Measurements from ENCODE around the gene MLLT10. TPM values are rescaled to one million over a fixed set of nuclear protein-coding genes. Genes with fewer than 3 reads are reported as not detected.
"Not testable (repeated sequence)": the region's sequence is repeated elsewhere in the genome, so short reads cannot be mapped to it uniquely, and the experiment has no call there.

MLLT10 gene
- total RNA-seq, 1 donor from 2014 or later = 43.3 TPM

- H3K4me1 ChIP-seq (ENCODE audit: control insufficient read depth in 3 of 3, insufficient read depth in 3 of 3, low read length in 3 of 3) = no peaks in the 10 kb centered on the region
- H3K27ac ChIP-seq (ENCODE audit: low read depth, low read length) = no peak overlapping the region
- H3K4me3 ChIP-seq (ENCODE audit: low read length in 3 of 3) = no peak overlapping the region
- no peak overlapping the region for H3K9ac ChIP-seq (ENCODE audit: low read depth in 1 of 3, low read length in 3 of 3)
- no peaks in the 10 kb centered on the region for H3K27me3 ChIP-seq (ENCODE audit: control insufficient read depth in 3 of 3, insufficient read depth in 3 of 3, low read length in 3 of 3)
- no peaks in the 10 kb centered on the region for H3K36me3 ChIP-seq (ENCODE audit: control insufficient read depth in 3 of 3, insufficient read depth in 3 of 3, low read length in 3 of 3)
- no peaks in the 10 kb centered on the region for H3K9me3 ChIP-seq (ENCODE audit: control insufficient read depth in 3 of 3, low read length in 3 of 3)
Measured at GRCh38 chr10:21600804-21601433, 66.9 kb downstream of the MLLT10 start.

DNA sequence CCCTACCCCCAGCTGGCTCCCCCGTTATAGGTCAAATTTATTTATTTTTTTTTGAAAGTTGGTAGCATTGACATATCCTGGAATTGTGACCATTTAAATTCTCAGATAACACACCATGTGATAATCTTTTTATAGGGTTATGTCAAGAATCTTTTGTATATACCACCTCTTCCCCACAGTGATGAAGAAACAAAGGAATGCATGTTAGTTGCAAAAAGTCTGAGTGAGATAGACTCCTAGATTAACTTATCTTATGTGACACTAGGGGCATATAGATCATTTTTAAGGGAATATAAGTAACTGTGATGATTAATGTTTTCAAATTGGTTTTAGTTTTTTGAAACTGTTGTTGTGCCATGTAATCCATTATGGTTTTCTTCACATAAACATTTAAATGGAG is 68.3 kb downstream of the MLLT10 start:
- Histone ChIP-seq H3K4me1 (ENCODE audit: control insufficient read depth in 3 of 3, insufficient read depth in 3 of 3, low read length in 3 of 3) (no peaks in the 10 kb centered on the region), H3K9ac (ENCODE audit: low read depth in 1 of 3, low read length in 3 of 3) (no peak overlapping the region), H3K9me3 (ENCODE audit: control insufficient read depth in 3 of 3, low read length in 3 of 3) (no peaks in the 10 kb centered on the region), H3K27me3 (ENCODE audit: control insufficient read depth in 3 of 3, insufficient read depth in 3 of 3, low read length in 3 of 3) (no peaks in the 10 kb centered on the region), H3K27ac (ENCODE audit: low read depth, low read length) (no peak overlapping the region), H3K4me3 (ENCODE audit: low read length in 3 of 3) (no peak overlapping the region), H3K36me3 (ENCODE audit: control insufficient read depth in 3 of 3, insufficient read depth in 3 of 3, low read length in 3 of 3) (no peaks in the 10 kb centered on the region)

GRCh38 chr10:21603721-21604120 is 69.7 kb downstream of the MLLT10 start:
- no peaks in the 10 kb centered on the region for H3K27me3 ChIP-seq (ENCODE audit: control insufficient read depth in 3 of 3, insufficient read depth in 3 of 3, low read length in 3 of 3)
- H3K4me3 ChIP-seq (ENCODE audit: low read length in 3 of 3) = no peak overlapping the region
- H3K36me3 ChIP-seq (ENCODE audit: control insufficient read depth in 3 of 3, insufficient read depth in 3 of 3, low read length in 3 of 3) = no peaks in the 10 kb centered on the region
- H3K9me3 ChIP-seq (ENCODE audit: control insufficient read depth in 3 of 3, low read length in 3 of 3) = no peaks in the 10 kb centered on the region
- H3K27ac ChIP-seq (ENCODE audit: low read depth, low read length) = no peak overlapping the region
- H3K4me1 ChIP-seq (ENCODE audit: control insufficient read depth in 3 of 3, insufficient read depth in 3 of 3, low read length in 3 of 3) = no peaks in the 10 kb centered on the region
- H3K9ac ChIP-seq (ENCODE audit: low read depth in 1 of 3, low read length in 3 of 3) = no peak overlapping the region

DNA sequence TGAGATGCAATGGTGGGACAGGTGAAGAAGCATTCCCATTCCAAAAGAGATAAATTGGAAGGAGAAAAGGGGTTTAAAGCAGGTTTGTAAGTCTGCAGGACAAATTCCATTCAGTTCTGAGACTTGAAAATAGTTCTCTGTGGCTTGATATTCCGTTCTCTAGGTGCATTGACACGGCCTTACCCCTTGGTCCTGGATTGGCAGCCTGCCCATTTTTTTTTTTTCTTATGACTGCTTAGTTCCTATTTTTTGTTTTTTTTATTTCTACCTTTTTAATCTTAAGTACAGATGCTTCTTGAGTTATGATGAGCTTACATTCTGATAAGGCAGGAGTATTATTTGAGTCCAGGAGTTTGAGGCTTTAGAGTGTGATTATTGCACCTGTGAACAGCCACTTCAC is 70.6 kb downstream of the MLLT10 start:
- H3K27me3 ChIP-seq (ENCODE audit: control insufficient read depth in 3 of 3, insufficient read depth in 3 of 3, low read length in 3 of 3) = no peaks in the 10 kb centered on the region
- no peak overlapping the region for H3K4me3 ChIP-seq (ENCODE audit: low read length in 3 of 3)
- H3K36me3 ChIP-seq (ENCODE audit: control insufficient read depth in 3 of 3, insufficient read depth in 3 of 3, low read length in 3 of 3) = peaks cover 0 to 2% (median 0%) of the 10 kb centered on the region in 3 donors
- H3K9me3 ChIP-seq (ENCODE audit: control insufficient read depth in 3 of 3, low read length in 3 of 3) = no peaks in the 10 kb centered on the region
- H3K9ac ChIP-seq (ENCODE audit: low read depth in 1 of 3, low read length in 3 of 3) = no peak overlapping the region
- no peak overlapping the region for H3K27ac ChIP-seq (ENCODE audit: low read depth, low read length)
- H3K4me1 ChIP-seq (ENCODE audit: control insufficient read depth in 3 of 3, insufficient read depth in 3 of 3, low read length in 3 of 3) = no peaks in the 10 kb centered on the region

DNA sequence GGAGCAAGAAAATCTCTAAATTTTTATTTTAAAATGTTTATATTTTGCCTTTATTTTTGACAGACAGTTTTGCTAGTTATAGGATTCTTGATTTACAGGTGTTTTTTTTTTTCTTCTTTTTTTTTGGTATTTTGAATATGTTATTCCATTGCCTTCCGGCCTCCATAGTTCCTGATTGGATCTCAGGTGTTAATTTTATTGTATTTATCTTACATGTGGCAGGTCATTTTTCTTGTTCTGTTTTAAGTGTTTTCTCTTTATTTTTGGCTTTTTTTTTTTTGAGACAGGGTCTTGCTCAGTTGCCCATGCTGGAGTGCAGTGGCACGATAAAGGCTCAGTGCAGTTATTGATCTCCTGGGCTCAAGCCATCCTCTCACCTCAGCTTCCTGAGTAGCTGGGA is 73.9 kb downstream of the MLLT10 start:
- H3K27me3 ChIP-seq (ENCODE audit: control insufficient read depth in 3 of 3, insufficient read depth in 3 of 3, low read length in 3 of 3) = no peaks in the 10 kb centered on the region
- H3K9ac ChIP-seq (ENCODE audit: low read depth in 1 of 3, low read length in 3 of 3) = no peak overlapping the region

DNA sequence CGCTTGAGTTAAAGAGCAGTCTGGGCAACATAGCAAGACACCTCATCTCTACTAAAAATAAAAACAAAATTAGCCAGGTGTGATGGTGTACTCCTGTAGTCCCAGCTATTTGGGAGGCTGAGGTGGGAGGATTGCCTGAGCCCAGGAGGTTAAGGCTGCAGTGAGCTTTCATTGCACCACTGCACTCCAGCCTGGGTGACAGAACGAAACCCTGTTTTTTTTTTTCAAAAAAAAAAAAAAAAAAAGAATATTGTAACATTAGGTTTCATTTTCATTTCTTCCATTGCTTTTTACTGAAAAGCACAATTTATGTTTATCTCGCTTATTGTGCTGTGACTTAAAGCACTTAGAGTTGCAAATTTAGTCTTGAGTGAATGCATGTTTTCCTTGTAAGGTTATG is 80.0 kb downstream of the MLLT10 start:
- no peak overlapping the region for H3K9ac ChIP-seq (ENCODE audit: low read depth in 1 of 3, low read length in 3 of 3)
- no peaks in the 10 kb centered on the region for H3K9me3 ChIP-seq (ENCODE audit: control insufficient read depth in 3 of 3, low read length in 3 of 3)
- H3K4me1 ChIP-seq (ENCODE audit: control insufficient read depth in 3 of 3, insufficient read depth in 3 of 3, low read length in 3 of 3) = no peaks in the 10 kb centered on the region
- H3K4me3 ChIP-seq (ENCODE audit: low read length in 3 of 3) = no peak overlapping the region
- peaks cover 0 to 3% (median 2%) of the 10 kb centered on the region in 3 donors for H3K36me3 ChIP-seq (ENCODE audit: control insufficient read depth in 3 of 3, insufficient read depth in 3 of 3, low read length in 3 of 3)
- H3K27me3 ChIP-seq (ENCODE audit: control insufficient read depth in 3 of 3, insufficient read depth in 3 of 3, low read length in 3 of 3) = no peaks in the 10 kb centered on the region
- H3K27ac ChIP-seq (ENCODE audit: low read depth, low read length) = no peak overlapping the region

More for the DNA sequence above, 73.9 kb downstream of the MLLT10 start:
- H3K4me1 ChIP-seq (ENCODE audit: control insufficient read depth in 3 of 3, insufficient read depth in 3 of 3, low read length in 3 of 3) = no peaks in the 10 kb centered on the region
- H3K9me3 ChIP-seq (ENCODE audit: control insufficient read depth in 3 of 3, low read length in 3 of 3) = no peaks in the 10 kb centered on the region
- H3K27ac ChIP-seq (ENCODE audit: low read depth, low read length) = no peak overlapping the region
- no peak overlapping the region for H3K4me3 ChIP-seq (ENCODE audit: low read length in 3 of 3)
- H3K36me3 ChIP-seq (ENCODE audit: control insufficient read depth in 3 of 3, insufficient read depth in 3 of 3, low read length in 3 of 3) = peaks cover 0 to 4% (median 0%) of the 10 kb centered on the region in 3 donors

DNA sequence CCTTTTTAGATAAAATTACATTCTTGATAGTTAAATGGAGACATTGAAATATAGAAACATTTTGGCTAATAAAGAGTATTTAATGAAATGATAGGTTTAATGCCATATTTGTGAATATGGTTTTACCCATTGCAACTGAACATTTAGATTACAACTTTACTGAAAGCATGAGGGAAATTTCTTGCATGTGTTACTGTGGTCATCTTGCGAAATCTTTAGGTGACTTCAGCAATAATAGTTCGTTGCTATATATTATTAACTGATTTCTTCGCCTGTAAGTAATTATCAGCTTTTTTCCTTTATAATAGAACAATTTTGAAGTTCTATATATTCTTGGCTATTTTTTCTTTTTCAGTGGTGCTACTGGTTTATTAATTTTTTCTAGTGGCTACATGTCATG is 83.2 kb downstream of the MLLT10 start:
- H3K27me3 ChIP-seq (ENCODE audit: control insufficient read depth in 3 of 3, insufficient read depth in 3 of 3, low read length in 3 of 3) = no peaks in the 10 kb centered on the region
- H3K9me3 ChIP-seq (ENCODE audit: control insufficient read depth in 3 of 3, low read length in 3 of 3) = no peaks in the 10 kb centered on the region
- H3K27ac ChIP-seq (ENCODE audit: low read depth, low read length) = no peak overlapping the region
- no peak overlapping the region for H3K9ac ChIP-seq (ENCODE audit: low read depth in 1 of 3, low read length in 3 of 3)
- no peak overlapping the region for H3K4me3 ChIP-seq (ENCODE audit: low read length in 3 of 3)
- peaks cover 0 to 2% (median 2%) of the 10 kb centered on the region in 3 donors for H3K36me3 ChIP-seq (ENCODE audit: control insufficient read depth in 3 of 3, insufficient read depth in 3 of 3, low read length in 3 of 3)
- no peaks in the 10 kb centered on the region for H3K4me1 ChIP-seq (ENCODE audit: control insufficient read depth in 3 of 3, insufficient read depth in 3 of 3, low read length in 3 of 3)

DNA sequence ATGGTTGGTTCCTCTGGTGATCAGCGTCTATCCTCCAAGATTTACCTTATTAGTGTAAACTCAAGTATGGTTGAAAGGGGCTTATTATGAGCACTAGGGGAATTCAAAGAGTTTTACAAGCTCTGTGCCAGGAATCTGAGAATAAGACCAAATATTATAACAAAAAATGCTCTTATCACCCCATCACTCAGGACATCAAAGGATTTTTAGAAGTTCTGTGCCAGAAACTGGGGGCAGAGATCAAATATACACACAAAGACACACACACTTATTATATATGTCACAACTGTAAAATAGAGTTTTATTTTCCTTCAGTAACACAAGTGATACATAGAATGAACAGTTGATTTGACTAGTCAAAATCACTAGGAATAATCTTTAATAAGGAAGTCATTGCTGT is 89.3 kb downstream of the MLLT10 start:
- Histone ChIP-seq H3K36me3 (ENCODE audit: control insufficient read depth in 3 of 3, insufficient read depth in 3 of 3, low read length in 3 of 3) (peaks cover 3 to 9% (median 4%) of the 10 kb centered on the region in 3 donors), H3K4me3 (ENCODE audit: low read length in 3 of 3) (no peak overlapping the region), H3K9me3 (ENCODE audit: control insufficient read depth in 3 of 3, low read length in 3 of 3) (no peaks in the 10 kb centered on the region), H3K27ac (ENCODE audit: low read depth, low read length) (no peak overlapping the region), H3K27me3 (ENCODE audit: control insufficient read depth in 3 of 3, insufficient read depth in 3 of 3, low read length in 3 of 3) (no peaks in the 10 kb centered on the region), H3K9ac (ENCODE audit: low read depth in 1 of 3, low read length in 3 of 3) (no peak overlapping the region), H3K4me1 (ENCODE audit: control insufficient read depth in 3 of 3, insufficient read depth in 3 of 3, low read length in 3 of 3) (peaks cover 0 to 3% (median 0%) of the 10 kb centered on the region in 3 donors)

DNA sequence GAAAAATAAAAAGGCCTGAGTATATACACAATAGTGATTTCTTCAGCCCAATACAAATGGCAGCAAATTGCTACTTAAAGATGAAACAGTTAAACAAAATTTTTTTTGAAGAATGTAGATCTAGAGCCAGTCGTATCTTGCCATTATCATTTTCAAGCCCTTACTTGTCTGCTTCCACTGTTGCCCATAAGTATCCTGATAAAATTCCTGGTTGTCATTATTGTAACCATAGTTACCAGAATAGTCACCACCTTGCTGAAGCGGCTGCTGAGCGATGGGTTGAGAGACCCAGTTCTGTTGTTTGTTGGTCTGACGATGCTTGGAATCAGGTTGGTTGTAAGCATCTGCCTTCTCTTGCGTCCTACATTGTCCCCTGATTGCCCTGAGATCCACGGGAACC is 90.4 kb downstream of the MLLT10 start:
- not testable (repeated sequence) for H3K9me3 ChIP-seq (ENCODE audit: control insufficient read depth in 3 of 3, low read length in 3 of 3); H3K27ac ChIP-seq (ENCODE audit: low read depth, low read length); H3K27me3 ChIP-seq (ENCODE audit: control insufficient read depth in 3 of 3, insufficient read depth in 3 of 3, low read length in 3 of 3); H3K36me3 ChIP-seq (ENCODE audit: control insufficient read depth in 3 of 3, insufficient read depth in 3 of 3, low read length in 3 of 3); H3K4me3 ChIP-seq (ENCODE audit: low read length in 3 of 3); H3K4me1 ChIP-seq (ENCODE audit: control insufficient read depth in 3 of 3, insufficient read depth in 3 of 3, low read length in 3 of 3); H3K9ac ChIP-seq (ENCODE audit: low read depth in 1 of 3, low read length in 3 of 3)

GRCh38 chr10:21624951-21625350 is 90.9 kb downstream of the MLLT10 start:
- H3K27ac ChIP-seq (ENCODE audit: low read depth, low read length) = no peak overlapping the region
- H3K4me1 ChIP-seq (ENCODE audit: control insufficient read depth in 3 of 3, insufficient read depth in 3 of 3, low read length in 3 of 3) = peaks cover 0 to 3% (median 0%) of the 10 kb centered on the region in 3 donors
- no peak overlapping the region for H3K4me3 ChIP-seq (ENCODE audit: low read length in 3 of 3)
- no peak overlapping the region for H3K9ac ChIP-seq (ENCODE audit: low read depth in 1 of 3, low read length in 3 of 3)
- peaks cover 3 to 7% (median 4%) of the 10 kb centered on the region in 3 donors for H3K36me3 ChIP-seq (ENCODE audit: control insufficient read depth in 3 of 3, insufficient read depth in 3 of 3, low read length in 3 of 3)
- H3K27me3 ChIP-seq (ENCODE audit: control insufficient read depth in 3 of 3, insufficient read depth in 3 of 3, low read length in 3 of 3) = no peaks in the 10 kb centered on the region
- no peaks in the 10 kb centered on the region for H3K9me3 ChIP-seq (ENCODE audit: control insufficient read depth in 3 of 3, low read length in 3 of 3)
